Measurements from ENCODE around the gene SCN3A.

GRCh38 chr2:165068487-165068757 lies 135.4 kb downstream of the SCN3A start:
- TF ChIP-seq CTCF (IDR thresholded peaks at IDR 0.05 in 2 of 3, conservative IDR thresholded peaks at IDR 0.05 in 1 of 3; ENCODE audit: control insufficient read depth in 2 of 3, extremely low read depth in 1 of 3, insufficient read depth in 1 of 3, low read depth in 3 of 3, low read length in 3 of 3) (no peak), EP300 (IDR thresholded peaks at IDR 0.05; ENCODE audit: borderline replicate concordance in 1 of 2, control insufficient read depth in 1 of 2, low read depth in 2 of 2, low read length in 2 of 2) (no peak), ATF7 (IDR thresholded peaks at IDR 0.05; ENCODE audit: low read depth) (no peak)
